Endothelial cell of umbilical vein (primary cell): ENCODE measurements around the gene TIMM8A.
"Not testable (repeated sequence)": the region's sequence is repeated elsewhere in the genome, so short reads cannot be mapped to it uniquely, and the experiment has no call there.

Source experiments
- CTCF ChIP-seq, 2 donors: IDR thresholded peaks; 1 replicate in 1 of 2; 2 replicates in 1 of 2; pipeline ENCODE4 v1.5.1; 2011; ENCODE audit warnings: low read length in 2 of 2, mild to moderate bottlenecking in 2 of 2, moderate library complexity in 2 of 2, control low read depth in 1 of 2, inconsistent platforms in 1 of 2, low read depth in 1 of 2; ENCODE audit not compliant: insufficient read depth in 1 of 2; ENCODE audit errors: extremely low read depth in 1 of 2
- EZH2 ChIP-seq: IDR thresholded peaks from 2 replicates; pipeline ENCODE4 v1.6.1; 2012; ENCODE audit warnings: borderline replicate concordance, low read depth, mild to moderate bottlenecking, moderate library complexity, low read length, inconsistent platforms; ENCODE audit not compliant: severe bottlenecking
- FOS ChIP-seq: IDR thresholded peaks from 2 replicates; pipeline ENCODE4 v1.6.1; 2011; ENCODE audit warnings: mild to moderate bottlenecking, low read length, moderate library complexity, borderline replicate concordance; ENCODE audit not compliant: insufficient read depth
- JUN ChIP-seq: IDR thresholded peaks from 2 replicates; pipeline ENCODE4 v1.6.1; 2011; ENCODE audit warnings: borderline replicate concordance, low read depth; ENCODE audit not compliant: insufficient read length, insufficient read depth
- MAX ChIP-seq: IDR thresholded peaks from 2 replicates; pipeline ENCODE4 v1.6.1; 2011; ENCODE audit not compliant: insufficient read depth, insufficient read length
- MYC ChIP-seq: IDR thresholded peaks from one replicate; pipeline ENCODE4 v1.6.1; 2011; ENCODE audit warnings: mild to moderate bottlenecking, low read depth, low read length
- POLR2A ChIP-seq: IDR thresholded peaks from 2 replicates; pipeline ENCODE4 v1.6.1; 2012; ENCODE audit warnings: low read depth, mild to moderate bottlenecking, control low read depth, low read length
- POLR2AphosphoS5 ChIP-seq: IDR thresholded peaks from 2 replicates; pipeline ENCODE4 v1.6.1; 2012; ENCODE audit warnings: low read depth, mild to moderate bottlenecking, control low read depth, low read length, moderate library complexity; ENCODE audit not compliant: insufficient read depth

- not testable (repeated sequence) for TF ChIP-seq CTCF (IDR thresholded peaks at IDR 0.05; ENCODE audit: extremely low read depth in 1 of 2, insufficient read depth in 1 of 2, low read depth in 1 of 2, low read length in 2 of 2); POLR2A; EZH2; FOS; JUN; POLR2AphosphoS5; MAX; MYC
These were observed 14.2 kb downstream of the TIMM8A start for GRCh38 chrX:101334310-101334709.
